HEK293 (cell line): ENCODE measurements around the gene SELENBP1.
"Not testable (repeated sequence)": the region's sequence is repeated elsewhere in the genome, so short reads cannot be mapped to it uniquely, and the experiment has no call there.

Source experiments
- BCL11A ChIP-seq: fragments of 450-650 bp; formaldehyde crosslinking; IDR thresholded peaks from 2 replicates; pipeline ENCODE4 v1.5.1; 2016; ENCODE audit warnings: low read depth, missing biosample characterization, missing genetic modification characterization
- CTCF ChIP-seq: fragments of 450-650 bp; formaldehyde crosslinking; IDR thresholded peaks from 2 replicates; pipeline ENCODE4 v1.5.1; 2016; ENCODE audit warnings: missing biosample characterization, missing genetic modification characterization
- KLF9 ChIP-seq: fragments of 450-650 bp; formaldehyde crosslinking; IDR thresholded peaks from 2 replicates; pipeline ENCODE4 v1.5.1; 2016; ENCODE audit warnings: missing biosample characterization, missing genetic modification characterization, low read depth
- REST ChIP-seq: fragments of 450-650 bp; formaldehyde crosslinking; IDR thresholded peaks from 2 replicates; pipeline ENCODE4 v1.5.1; 2016; ENCODE audit warnings: missing biosample characterization, missing genetic modification characterization
- TCF7L2 ChIP-seq: IDR thresholded peaks from 2 replicates; pipeline ENCODE4 v1.6.1; 2011; ENCODE audit warnings: low read depth, mild to moderate bottlenecking, inconsistent platforms, low read length, moderate library complexity, borderline replicate concordance
- ZNF140 ChIP-seq: fragments of 450-650 bp; formaldehyde crosslinking; IDR thresholded peaks from 2 replicates; pipeline ENCODE4 v1.5.1; 2016; ENCODE audit warnings: missing biosample characterization, missing genetic modification characterization
- ZNF24 ChIP-seq: fragments of 450-650 bp; formaldehyde crosslinking; IDR thresholded peaks from 2 replicates; pipeline ENCODE4 v1.5.1; 2016; ENCODE audit warnings: missing biosample characterization, missing genetic modification characterization
- ZNF280D ChIP-seq: fragments of 450-650 bp; formaldehyde crosslinking; IDR thresholded peaks from 2 replicates; pipeline ENCODE4 v1.5.1; 2016; ENCODE audit warnings: missing biosample characterization, missing genetic modification characterization
- ZNF416 ChIP-seq: fragments of 450-650 bp; formaldehyde crosslinking; IDR thresholded peaks from 2 replicates; pipeline ENCODE4 v1.5.1; 2016; ENCODE audit warnings: missing biosample characterization, missing genetic modification characterization
- ZNF792 ChIP-seq: fragments of 450-650 bp; formaldehyde crosslinking; IDR thresholded peaks from 2 replicates; pipeline ENCODE4 v1.5.1; 2016; ENCODE audit warnings: missing biosample characterization, missing genetic modification characterization
- ZSCAN16 ChIP-seq: fragments of 450-650 bp; formaldehyde crosslinking; IDR thresholded peaks from 2 replicates; pipeline ENCODE4 v1.5.1; 2016; ENCODE audit warnings: missing biosample characterization, missing genetic modification characterization
- ZSCAN18 ChIP-seq: fragments of 450-650 bp; formaldehyde crosslinking; IDR thresholded peaks from 2 replicates; pipeline ENCODE4 v1.5.1; 2016; ENCODE audit warnings: missing biosample characterization, missing genetic modification characterization
- ZSCAN23 ChIP-seq: fragments of 450-650 bp; formaldehyde crosslinking; IDR thresholded peaks from 2 replicates; pipeline ENCODE4 v1.5.1; 2016; ENCODE audit warnings: missing biosample characterization, missing genetic modification characterization
- ZSCAN5A ChIP-seq: fragments of 450-650 bp; formaldehyde crosslinking; IDR thresholded peaks from 2 replicates; pipeline ENCODE4 v1.5.1; 2016; ENCODE audit warnings: missing biosample characterization, missing genetic modification characterization

GRCh38 chr1:151396265-151396664, 23.8 kb upstream of the SELENBP1 start:
- TF ChIP-seq ZNF280D (tag by site-specific recombination); ZSCAN23 (tag by site-specific recombination); CTCF (tag by site-specific recombination); KLF9 (tag by site-specific recombination); ZNF792; ZNF416 (tag by site-specific recombination); BCL11A; ZNF24 (tag by site-specific recombination); TCF7L2; REST (tag by site-specific recombination); ZSCAN18 (tag by site-specific recombination); ZSCAN5A (tag by site-specific recombination); ZNF140 (tag by site-specific recombination); ZSCAN16 (tag by site-specific recombination): not testable (repeated sequence)
